Fibroblast of skin of right biceps (primary cell): ENCODE measurements around the gene PARP4.
A peak's percentile ranks its signal among the peaks of the same experiment; 100 is the strongest.
"Not testable (repeated sequence)": the region's sequence is repeated elsewhere in the genome, so short reads cannot be mapped to it uniquely, and the experiment has no call there.

ENCODE experiments used
- DNase-seq: peaks from one replicate; pipeline ENCODE4 v3.0.0-alpha.2; 2013

PARP4 gene

DNA sequence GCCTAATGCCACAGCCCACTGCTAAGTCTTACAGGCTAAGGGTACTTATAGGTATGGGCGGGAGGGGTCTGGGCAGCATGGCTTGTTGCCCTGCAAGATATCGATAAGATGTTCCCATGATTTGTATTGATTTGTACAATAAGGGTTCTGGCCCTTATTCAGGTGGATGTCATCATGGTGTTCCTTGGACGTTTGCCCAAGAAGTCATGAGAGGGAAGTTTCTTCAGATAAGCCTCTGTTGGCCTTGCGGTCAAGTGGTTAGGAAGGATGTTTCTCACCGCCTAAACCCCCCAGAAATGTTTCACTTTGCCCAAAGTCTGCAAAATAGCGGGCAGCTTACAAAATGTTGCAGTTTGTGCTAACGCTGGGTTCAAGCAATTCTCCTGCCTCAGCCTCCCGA, 7.3 kb downstream of the PARP4 start:
- no peak for DNase-seq

DNA sequence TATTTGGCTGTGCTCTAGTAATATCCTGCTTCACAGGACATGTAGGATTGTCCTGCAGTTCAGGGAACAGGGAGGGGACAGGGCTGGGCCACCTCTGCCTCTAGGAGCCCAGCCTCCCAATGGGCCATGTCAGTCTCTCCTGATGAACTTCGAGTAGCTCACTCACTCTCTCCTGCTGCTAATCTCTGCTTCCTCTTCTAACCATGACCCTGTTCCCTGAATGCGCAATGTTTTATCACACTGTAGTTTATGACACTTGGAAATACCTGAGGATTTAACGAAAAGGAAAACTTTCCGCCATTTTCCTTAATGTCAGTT, 9.2 kb downstream of the PARP4 start:
- no peak for DNase-seq

- peak; percentile 42 for DNase-seq
These were observed 9.8 kb downstream of the PARP4 start for GRCh38 chr13:24502533-24503378.

DNA sequence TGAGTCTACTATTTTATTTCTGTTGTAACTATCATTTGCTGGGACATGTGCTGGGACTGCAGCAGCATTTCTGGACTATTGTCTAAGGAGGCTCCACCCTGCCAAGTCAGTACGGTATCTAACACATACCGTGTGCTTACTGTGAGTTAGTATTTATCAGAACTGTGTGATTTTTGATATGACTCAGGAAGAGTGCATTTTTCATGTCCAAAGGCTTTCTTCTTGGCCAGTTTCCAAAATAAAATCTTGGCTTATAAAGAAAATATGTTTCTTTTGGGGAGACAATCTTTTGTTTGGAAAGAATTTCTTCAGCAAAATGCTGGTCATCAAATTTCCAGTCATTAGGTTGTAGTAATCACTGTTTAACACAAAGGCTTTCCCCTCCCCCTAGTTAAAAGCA, 11.6 kb downstream of the PARP4 start:
- peak; percentile 78 for DNase-seq

GRCh38 chr13:24497742-24498141, 14.8 kb downstream of the PARP4 start:
- DNase-seq = no peak

DNA sequence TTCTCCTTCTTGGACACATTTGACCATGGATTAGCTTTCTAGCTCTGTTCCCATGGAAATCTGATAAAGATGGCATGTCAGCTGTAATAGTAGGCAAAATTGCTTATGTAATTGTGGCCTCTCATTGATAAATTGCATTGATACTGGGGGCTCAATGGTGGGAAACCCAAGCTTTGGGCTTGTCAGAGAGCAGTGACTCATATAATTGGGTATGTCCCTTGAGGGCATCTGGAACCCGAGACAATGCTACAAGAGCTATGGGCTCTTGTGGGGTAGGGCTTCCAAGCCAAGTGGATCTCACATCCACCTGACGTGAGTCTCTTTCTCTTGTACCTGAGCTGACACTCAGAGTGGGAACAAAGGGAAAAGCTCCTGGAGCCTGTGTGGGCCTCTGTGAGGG, 16.3 kb downstream of the PARP4 start:
- DNase-seq = not testable (repeated sequence)

DNA sequence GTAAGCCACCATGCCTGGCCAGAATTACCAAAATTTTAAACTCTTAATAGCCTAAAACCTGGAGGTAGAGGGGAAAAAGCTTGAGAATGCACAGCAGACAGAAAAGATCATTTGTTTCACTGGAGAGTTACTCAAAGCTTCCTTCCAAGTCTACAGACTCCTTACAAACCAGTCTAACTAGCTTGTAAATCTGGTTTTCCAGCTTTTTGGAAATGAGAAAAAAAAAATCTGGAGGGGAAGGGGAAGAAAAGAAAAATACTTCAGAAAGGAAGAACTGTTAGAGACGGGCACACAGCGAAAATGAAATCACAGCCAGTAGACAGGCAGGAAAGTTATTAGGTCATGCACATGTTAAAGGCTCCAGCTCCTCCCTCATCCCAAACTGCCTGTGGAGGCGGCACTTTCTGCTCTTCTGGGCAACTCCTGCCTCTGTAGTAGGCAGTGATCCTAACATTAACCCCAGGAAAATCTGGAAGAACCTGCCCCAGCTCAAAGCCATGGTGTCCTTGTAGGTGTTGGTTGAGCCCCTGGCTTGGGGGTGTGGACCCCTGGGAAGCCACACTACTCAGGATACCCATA, 17.3 kb downstream of the PARP4 start:
- DNase-seq = no peak

DNA sequence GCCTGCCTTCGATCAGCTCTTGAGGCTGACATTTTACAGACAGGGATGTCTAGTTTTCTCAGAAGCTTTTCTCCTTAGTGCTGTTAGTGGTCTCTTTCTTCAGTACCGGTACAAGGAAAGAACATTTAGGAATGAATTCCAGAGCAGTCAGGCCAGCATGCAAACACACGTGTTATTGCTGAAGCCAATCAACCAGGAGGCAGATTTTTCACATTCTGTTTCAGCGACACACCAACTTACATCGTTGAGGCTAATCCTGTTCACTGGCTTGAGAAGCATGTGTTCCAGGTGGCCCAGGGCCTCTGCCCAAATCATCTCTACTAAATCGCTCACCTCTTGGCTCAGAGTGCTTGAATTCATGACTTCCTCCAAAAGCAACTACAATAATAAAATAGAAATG, 19.2 kb downstream of the PARP4 start:
- no peak for DNase-seq

DNA sequence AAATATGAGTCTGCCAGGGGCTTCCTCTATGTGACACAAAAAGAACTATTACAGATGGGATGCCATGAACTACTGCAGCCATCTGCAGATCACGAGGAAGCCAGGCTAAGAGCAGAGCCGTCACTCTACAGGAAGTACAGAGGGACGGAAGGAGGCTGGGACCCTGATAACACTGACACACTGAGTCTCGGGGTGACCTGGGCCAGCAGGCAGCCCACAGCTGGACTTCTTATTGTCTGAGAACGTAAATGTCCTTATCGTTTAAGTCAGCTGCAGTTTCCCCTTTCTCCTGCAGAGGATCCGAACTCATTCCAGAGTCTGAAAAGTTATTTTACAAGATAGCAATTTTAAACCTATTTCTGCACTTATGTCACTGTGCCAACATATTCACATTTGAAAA, 20.7 kb downstream of the PARP4 start:
- no peak for DNase-seq

DNA sequence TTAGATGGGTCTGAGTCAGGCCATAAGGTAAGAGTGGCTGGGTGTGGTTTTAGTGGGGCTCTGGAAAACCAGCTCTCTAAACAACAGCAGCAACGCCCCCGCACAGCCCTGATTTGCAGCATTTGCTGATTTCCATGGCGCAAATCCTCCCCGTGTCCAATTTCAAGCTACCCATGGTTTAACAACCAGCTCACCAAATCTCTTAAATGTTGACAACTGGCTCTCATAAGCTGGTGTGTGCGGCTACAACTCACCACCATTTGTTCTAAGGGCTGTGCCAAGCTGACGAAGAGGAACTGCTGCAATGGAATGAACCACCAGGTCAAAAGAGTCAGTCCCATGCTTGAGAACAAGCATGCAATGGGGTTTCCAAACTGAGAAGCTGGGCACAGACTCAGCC, 22.9 kb downstream of the PARP4 start:
- DNase-seq = no peak

DNA sequence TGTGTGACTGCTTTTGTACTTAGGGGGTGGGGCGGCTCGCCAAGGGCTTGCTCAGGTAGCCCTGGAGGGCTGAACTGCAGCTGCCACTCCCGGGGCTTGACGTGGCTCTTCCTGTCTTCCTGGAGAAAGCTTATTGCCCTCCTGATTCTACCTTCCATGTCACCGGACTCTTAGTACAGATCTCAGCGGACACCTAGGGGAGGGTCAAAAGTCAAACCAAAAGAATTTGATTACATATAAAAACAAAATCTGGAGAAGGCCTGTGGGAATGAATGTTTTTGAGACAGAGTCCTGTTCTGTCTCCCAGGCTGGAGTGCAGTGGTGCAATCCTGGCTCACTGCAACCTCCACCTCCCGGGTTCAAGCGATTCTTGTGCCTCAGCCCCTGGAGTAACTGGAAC, 24.5 kb downstream of the PARP4 start:
- DNase-seq = not testable (repeated sequence)

DNA sequence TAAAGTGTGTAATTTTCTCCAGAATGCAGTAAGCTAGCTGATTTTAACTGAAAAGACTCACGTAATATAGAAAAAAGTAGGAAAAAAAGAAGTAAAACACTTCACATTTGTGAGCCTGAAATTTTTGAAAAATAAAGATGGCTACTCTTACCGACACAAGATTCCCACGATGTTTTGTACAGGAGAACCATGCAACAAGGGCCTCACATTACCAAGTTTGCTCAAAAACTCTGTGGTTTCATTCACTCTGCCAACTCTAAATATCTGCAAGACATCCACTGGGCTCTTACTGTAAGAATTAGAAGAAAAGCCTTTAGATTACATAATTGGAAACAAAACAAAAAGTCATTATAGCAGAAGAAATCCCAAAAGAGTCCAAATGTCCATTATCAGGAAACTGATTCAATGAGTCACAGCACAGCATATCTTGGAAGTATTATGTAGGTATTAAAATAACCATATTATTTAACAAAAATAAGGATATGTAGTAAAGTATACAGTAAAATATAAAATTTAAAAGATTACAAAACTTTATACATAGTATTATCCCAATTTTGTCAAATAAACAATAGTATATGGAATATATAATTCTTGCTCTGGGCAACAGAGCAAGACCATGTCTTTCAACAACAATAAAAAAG, 26.4 kb downstream of the PARP4 start:
- DNase-seq = not testable (repeated sequence)

DNA sequence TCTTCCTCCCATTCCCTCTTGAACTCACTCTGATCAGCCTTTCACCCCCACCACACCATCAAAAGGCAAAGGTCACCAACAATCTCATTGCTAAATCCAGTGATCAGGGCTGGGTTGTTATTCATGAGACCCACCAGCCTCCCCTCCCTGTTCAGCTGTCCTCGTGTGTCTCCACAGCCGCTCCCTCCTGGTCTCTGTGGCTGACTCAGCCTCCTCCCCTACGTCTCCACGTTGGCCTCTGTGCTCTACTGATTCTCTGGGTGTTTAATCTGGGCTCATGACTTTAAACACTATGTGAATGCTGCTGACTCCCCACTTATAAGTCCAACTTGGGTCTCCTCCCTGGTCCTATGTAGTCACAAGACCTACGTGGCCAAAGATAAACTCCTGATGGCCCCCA, 38.9 kb downstream of the PARP4 start:
- DNase-seq = no peak

GRCh38 chr13:24472129-24472528, 40.4 kb downstream of the PARP4 start:
- DNase-seq = not testable (repeated sequence)

DNA sequence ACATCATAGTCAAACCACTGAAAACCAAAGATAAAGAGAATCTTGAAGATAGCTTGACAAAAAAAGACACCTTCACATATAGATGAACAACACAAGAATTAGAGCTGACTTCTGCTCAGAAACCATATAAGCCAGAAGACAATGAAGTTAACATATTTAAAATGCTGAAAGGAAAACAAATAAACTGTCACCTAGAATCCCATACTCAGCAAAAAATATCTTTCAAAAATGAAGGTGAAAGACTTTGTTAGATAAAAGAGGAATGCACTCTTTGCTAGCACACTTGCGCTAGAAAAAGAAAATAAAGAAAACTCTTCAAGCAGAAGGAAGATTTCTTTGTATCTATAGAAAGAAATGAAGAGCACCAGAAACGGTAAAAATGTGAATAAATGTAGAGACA, 49.5 kb downstream of the PARP4 start:
- DNase-seq = no peak

- DNase-seq = no peak
These were observed 52.3 kb downstream of the PARP4 start for GRCh38 chr13:24460256-24460655.

DNA sequence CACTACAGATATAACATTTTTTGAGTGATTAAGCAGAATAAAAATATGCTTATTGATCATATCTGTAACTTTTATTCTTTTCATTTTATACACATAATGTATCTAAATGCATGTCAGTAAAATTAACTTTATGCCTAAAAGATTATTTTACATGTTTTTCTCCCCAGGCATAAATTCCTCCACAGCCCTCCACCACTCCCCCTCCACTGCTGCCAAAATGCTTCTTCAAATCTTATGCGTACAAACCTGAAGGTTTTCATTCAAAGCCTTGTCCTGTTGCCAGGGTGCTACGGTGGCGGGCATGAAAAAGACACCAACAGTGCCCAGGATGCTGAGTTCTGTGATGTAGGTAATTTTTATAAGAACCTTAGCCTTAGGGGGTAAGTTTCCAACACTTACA, 52.9 kb downstream of the PARP4 start:
- no peak for DNase-seq

GRCh38 chr13:24459234-24459633, 53.3 kb downstream of the PARP4 start:
- peak; percentile 64 for DNase-seq

DNA sequence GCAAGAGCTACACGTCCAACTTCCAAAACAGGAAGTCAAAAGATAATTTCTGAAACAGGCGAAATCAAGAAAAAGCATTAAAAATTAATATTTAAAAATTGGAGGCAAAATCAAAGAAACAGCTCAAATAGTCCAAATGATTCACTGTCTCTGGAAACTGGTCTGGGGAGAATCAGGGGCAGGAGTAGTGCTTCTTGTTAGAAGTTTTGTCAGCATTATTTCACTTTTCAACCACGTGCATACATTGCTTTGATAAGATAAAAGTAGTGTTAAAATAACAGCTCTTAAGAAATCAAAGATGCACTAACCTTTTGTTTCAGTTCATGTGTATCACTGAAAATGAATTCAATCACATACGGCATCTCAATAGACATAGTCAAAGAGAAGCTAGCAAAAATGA, 53.8 kb downstream of the PARP4 start:
- DNase-seq = no peak

- DNase-seq = no peak
These were observed 56.2 kb downstream of the PARP4 start for GRCh38 chr13:24456396-24456795.

DNA sequence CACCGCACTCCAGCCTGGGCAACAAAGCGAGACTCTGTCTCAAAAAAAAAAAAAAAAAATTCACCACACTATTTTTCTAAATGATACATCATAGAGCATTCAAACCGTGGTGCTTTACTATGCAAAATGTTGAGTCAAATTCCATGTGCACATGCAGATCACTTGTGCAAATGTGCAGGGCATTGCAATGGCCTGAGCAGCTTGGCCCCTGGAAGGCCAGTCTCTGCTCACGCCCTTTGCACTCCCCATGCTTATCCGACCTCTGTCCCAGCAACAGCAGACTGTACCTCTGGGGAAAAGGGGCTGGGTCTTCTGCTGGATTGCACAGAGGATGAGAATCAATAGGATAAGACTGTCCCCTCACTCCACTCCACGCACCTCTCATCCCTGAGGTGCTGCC, 58.5 kb downstream of the PARP4 start:
- DNase-seq = no peak

- no peak for DNase-seq
These were observed 60.5 kb downstream of the PARP4 start for GRCh38 chr13:24452044-24452443.

DNA sequence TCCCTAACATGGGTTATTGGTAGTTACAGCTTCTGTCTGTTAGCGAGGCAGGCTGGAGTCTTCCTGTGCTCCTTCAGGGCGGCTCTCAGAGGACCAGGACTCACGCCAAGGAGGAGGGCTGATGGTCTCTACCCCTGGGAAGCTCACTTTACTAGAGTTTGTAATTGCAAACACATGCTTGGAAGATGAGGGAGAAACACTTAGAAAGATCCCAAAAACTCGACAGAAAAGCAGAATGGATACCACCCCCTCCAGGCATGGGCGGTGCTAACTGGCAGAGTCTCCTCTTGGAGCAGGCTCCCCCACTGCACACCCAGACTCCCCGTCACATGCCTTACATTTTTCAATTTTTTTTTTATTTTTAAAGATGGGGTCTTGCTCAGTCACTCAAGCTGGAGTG, 62.0 kb downstream of the PARP4 start:
- peak; percentile 39 for DNase-seq

DNA sequence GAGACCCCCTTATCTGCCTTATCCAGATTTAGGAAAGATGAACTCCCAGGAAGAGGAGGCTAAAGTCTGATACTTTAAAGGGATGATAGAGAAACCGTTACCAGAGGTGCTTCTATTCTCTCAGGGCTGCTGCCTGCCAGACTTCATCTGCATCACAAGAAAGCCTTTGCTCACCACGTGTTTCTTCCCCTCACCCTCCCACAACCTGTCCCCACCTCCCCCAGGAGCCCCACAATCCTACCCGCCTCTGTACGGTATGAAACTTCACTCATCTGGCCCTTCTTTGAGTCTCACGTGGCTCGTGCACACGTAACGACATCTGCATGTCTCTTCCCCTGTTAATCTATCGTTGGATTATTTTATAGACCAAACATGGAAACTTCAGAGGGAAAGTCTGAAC, 67.7 kb downstream of the PARP4 start:
- DNase-seq = not testable (repeated sequence)
